ENCODE data around the gene CCDC9B. TPM values are rescaled to one million over a fixed set of nuclear protein-coding genes. Genes with fewer than 3 reads are reported as not detected.

Gene CCDC9B
- total RNA-seq, 1 experiment from 2014 or later: 56.1 TPM

DNA sequence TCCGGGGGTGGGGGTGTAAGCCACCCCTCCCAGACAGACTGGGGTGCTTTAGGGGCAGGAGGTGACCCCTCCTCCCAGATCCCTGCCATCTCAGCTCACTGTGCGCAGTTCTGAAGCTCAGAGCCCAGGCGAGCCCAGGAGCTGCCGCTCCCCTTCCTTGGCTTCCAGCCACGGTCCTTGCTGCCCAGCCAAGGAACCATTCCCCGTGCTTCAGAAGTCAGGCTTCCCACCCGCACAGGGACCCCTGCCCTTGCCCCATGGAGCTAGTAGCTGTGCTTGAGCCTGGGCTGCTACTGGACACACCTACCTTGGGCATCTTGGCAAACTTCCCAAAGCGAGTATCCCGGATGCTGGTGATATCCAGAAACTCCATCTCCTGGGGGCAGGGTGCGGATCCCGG is 37.8 kb downstream of the CCDC9B start:
- Histone ChIP-seq H3K36me3 (ENCODE audit: low read depth, low read length) (no peaks in the 10 kb centered on the region), H3K4me3 (ENCODE audit: low read length) (no peak overlapping the region), H3K4me2 (ENCODE audit: low read length) (no peak overlapping the region), H4K20me1 (ENCODE audit: low read length) (no peaks in the 10 kb centered on the region), H3K9me2 (replicated peaks; ENCODE audit: low read length) (no peaks in the 10 kb centered on the region), H3F3A (ENCODE audit: low read length, unreplicated experiment) (no peaks in the 10 kb centered on the region), H3K79me2 (ENCODE audit: low read length) (no peaks in the 10 kb centered on the region), H3K9me3 (ENCODE audit: low read length) (no peaks in the 10 kb centered on the region), H3K9ac (ENCODE audit: low read length) (no peak overlapping the region), H3K27ac (ENCODE audit: low read length) (no peak overlapping the region), H3K4me1 (ENCODE audit: insufficient read depth, low read length) (no peaks in the 10 kb centered on the region), H3K27me3 (ENCODE audit: low read length) (no peaks in the 10 kb centered on the region), H2AFZ (ENCODE audit: low read length) (no peak overlapping the region)
- TF ChIP-seq EZH2 (IDR thresholded peaks at IDR 0.05; ENCODE audit: low read length, unreplicated experiment) (no peak), EZH2phosphoT487 (IDR thresholded peaks at IDR 0.05; ENCODE audit: borderline replicate concordance, low read length) (no peak)
- TF ChIP-seq, protein P1, sequence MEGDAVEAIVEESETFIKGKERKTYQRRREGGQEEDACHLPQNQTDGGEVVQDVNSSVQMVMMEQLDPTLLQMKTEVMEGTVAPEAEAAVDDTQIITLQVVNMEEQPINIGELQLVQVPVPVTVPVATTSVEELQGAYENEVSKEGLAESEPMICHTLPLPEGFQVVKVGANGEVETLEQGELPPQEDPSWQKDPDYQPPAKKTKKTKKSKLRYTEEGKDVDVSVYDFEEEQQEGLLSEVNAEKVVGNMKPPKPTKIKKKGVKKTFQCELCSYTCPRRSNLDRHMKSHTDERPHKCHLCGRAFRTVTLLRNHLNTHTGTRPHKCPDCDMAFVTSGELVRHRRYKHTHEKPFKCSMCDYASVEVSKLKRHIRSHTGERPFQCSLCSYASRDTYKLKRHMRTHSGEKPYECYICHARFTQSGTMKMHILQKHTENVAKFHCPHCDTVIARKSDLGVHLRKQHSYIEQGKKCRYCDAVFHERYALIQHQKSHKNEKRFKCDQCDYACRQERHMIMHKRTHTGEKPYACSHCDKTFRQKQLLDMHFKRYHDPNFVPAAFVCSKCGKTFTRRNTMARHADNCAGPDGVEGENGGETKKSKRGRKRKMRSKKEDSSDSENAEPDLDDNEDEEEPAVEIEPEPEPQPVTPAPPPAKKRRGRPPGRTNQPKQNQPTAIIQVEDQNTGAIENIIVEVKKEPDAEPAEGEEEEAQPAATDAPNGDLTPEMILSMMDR (conservative IDR thresholded peaks at IDR 0.05; ENCODE audit: low read depth, low read length): no peak
- no TSS peak for BruUV-seq (replicated peaks)
- no peak for DNase-seq
- no peak for ATAC-seq
- POLR2A ChIA-PET (ENCODE audit: unreplicated experiment): interaction anchor here (0.6 kb wide), 1 partner anchor 20 kb away, joined by 3 read pairs; no protein-coding TSS in a partner anchor
- intact Hi-C loops (cut with micrococcal nuclease): no loop called here
- CTCF ChIA-PET: no interaction called here

DNA sequence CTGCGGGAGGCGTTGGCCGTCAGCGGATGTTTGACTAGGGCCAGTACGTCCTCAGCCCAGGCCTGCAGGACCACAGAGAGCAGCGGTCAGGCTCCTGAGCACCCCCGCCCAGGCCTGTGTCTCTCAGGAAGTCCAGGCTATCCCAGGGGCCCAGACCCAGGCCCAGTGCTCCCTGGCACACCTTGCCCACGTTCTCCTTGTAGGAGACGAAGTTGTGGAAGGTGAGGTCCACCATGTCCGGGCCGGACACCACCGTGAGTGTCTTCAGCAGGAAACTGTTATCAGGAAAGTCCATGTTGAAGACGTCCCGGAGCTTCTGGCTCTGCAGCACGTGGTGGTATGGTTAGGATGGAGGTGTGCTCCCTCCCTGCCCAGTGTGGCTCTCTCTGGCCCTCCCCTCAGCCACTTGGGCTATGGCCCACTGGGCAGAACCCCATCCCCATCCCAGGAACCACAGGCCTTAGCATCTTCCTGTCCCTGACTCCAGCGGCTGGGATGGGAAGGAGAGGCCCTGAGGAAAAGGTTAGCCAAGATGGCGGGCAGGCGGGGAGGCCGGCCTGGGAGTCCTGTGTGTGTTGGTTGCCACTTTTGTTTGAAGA is 38.4 kb downstream of the CCDC9B start:
- Histone ChIP-seq H3K4me1 (ENCODE audit: insufficient read depth, low read length) (no peaks in the 10 kb centered on the region), H3K4me3 (ENCODE audit: low read length) (no peak overlapping the region), H3K9ac (ENCODE audit: low read length) (no peak overlapping the region), H3K79me2 (ENCODE audit: low read length) (no peaks in the 10 kb centered on the region), H3K4me2 (ENCODE audit: low read length) (no peak overlapping the region), H3K9me2 (replicated peaks; ENCODE audit: low read length) (no peaks in the 10 kb centered on the region), H3K27me3 (ENCODE audit: low read length) (no peaks in the 10 kb centered on the region), H3K36me3 (ENCODE audit: low read depth, low read length) (no peaks in the 10 kb centered on the region), H2AFZ (ENCODE audit: low read length) (no peak overlapping the region), H3F3A (ENCODE audit: low read length, unreplicated experiment) (no peaks in the 10 kb centered on the region), H3K27ac (ENCODE audit: low read length) (no peak overlapping the region), H4K20me1 (ENCODE audit: low read length) (no peaks in the 10 kb centered on the region), H3K9me3 (ENCODE audit: low read length) (no peaks in the 10 kb centered on the region)
- ATAC-seq (no peak), DNase-seq (no peak)
- ChIA-PET POLR2A (ENCODE audit: unreplicated experiment) (no interaction called here), CTCF (no interaction called here)
- TF ChIP-seq EZH2 (IDR thresholded peaks at IDR 0.05; ENCODE audit: low read length, unreplicated experiment): no peak
- TF ChIP-seq, protein P1 (conservative IDR thresholded peaks at IDR 0.05; ENCODE audit: low read depth, low read length): no peak
- TF ChIP-seq EZH2phosphoT487 (IDR thresholded peaks at IDR 0.05; ENCODE audit: borderline replicate concordance, low read length): no peak
- intact Hi-C loops (cut with micrococcal nuclease): no loop called here
- no TSS peak for BruUV-seq (replicated peaks)

DNA sequence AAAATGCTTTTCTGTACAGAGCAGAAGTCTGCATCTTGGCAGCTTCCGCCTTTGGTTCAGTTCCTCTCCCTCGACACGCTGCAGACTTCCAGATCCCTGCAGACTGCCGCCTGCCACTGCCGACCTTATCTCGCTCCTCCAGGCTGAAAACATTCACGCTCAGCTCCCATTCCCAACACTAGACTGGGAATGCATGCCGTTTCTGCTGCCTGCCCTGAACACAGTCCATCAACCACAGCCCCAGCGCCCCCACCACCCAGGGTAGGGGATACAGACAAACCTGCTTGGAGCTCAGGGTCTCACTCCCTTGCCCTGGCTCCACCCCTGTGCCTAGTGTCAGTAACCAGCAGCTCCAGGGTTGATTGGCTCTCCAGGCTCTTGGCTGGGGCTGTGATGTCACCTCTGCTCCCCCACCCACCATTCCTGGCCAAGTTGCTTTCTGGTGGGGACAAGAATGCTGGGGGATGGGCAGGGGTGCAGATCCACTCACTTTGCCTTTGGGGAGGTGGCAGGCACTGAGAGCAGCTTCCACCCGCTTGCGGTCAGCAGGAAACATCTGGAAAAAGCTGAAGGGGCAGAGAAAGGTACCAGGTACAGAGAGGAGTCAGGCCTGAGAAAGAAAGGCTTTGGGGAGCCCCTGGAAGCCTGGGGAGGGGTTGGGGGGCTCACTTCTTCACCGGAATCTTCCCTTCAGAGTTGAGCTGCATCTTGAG is 39.1 kb downstream of the CCDC9B start:
- H3K4me3 ChIP-seq (ENCODE audit: low read length): no peak overlapping the region
- no peaks in the 10 kb centered on the region for H3K9me2 ChIP-seq (replicated peaks; ENCODE audit: low read length)
- no TSS peak for BruUV-seq (replicated peaks)
- no peak overlapping the region for H3K9ac ChIP-seq (ENCODE audit: low read length)
- no peaks in the 10 kb centered on the region for H3F3A ChIP-seq (ENCODE audit: low read length, unreplicated experiment)
- H4K20me1 ChIP-seq (ENCODE audit: low read length): no peaks in the 10 kb centered on the region
- H3K27me3 ChIP-seq (ENCODE audit: low read length): no peaks in the 10 kb centered on the region
- no peak overlapping the region for H2AFZ ChIP-seq (ENCODE audit: low read length)
- no peaks in the 10 kb centered on the region for H3K4me1 ChIP-seq (ENCODE audit: insufficient read depth, low read length)
- H3K36me3 ChIP-seq (ENCODE audit: low read depth, low read length): no peaks in the 10 kb centered on the region
- no peak for ATAC-seq
- H3K9me3 ChIP-seq (ENCODE audit: low read length): no peaks in the 10 kb centered on the region
- POLR2A ChIA-PET (ENCODE audit: unreplicated experiment): no interaction called here
- TF ChIP-seq, protein P1 (conservative IDR thresholded peaks at IDR 0.05; ENCODE audit: low read depth, low read length): no peak
- TF ChIP-seq EZH2phosphoT487 (IDR thresholded peaks at IDR 0.05; ENCODE audit: borderline replicate concordance, low read length): no peak
- TF ChIP-seq EZH2 (IDR thresholded peaks at IDR 0.05; ENCODE audit: low read length, unreplicated experiment): no peak
- intact Hi-C loops (cut with micrococcal nuclease): no loop called here
- DNase-seq: no peak
- CTCF ChIA-PET: interaction anchor here (0.6 to 1.1 kb wide), 2 partner anchors 9 to 22 kb away, joined by 3 to 5 read pairs; no protein-coding TSS in a partner anchor
- H3K27ac ChIP-seq (ENCODE audit: low read length): no peak overlapping the region
- no peaks in the 10 kb centered on the region for H3K79me2 ChIP-seq (ENCODE audit: low read length)
- H3K4me2 ChIP-seq (ENCODE audit: low read length): no peak overlapping the region
